H1 (cell line): ENCODE measurements around the gene FRMD4A. TPM values are rescaled to one million over a fixed set of nuclear protein-coding genes. Genes with fewer than 3 reads are reported as not detected.

Source experiments
- EGR1 ChIP-seq: IDR thresholded peaks from 2 replicates; pipeline ENCODE4 v1.6.1; 2011; ENCODE audit warnings: low read depth, low read length, borderline replicate concordance
- FOSL1 ChIP-seq: IDR thresholded peaks from 2 replicates; pipeline ENCODE4 v1.6.1; 2011; ENCODE audit warnings: mild to moderate bottlenecking, low read depth, low read length, moderate library complexity; ENCODE audit not compliant: insufficient read depth
- HDAC2 ChIP-seq, 2 experiments: fragments of 300-600 bp in 1 of 2; sonication (generic) in 1 of 2; IDR thresholded peaks; 2 replicates each; pipeline ENCODE4 v1.6.1; 2011 to 2012; ENCODE audit warnings: low read depth in 2 of 2, low read length in 2 of 2, mild to moderate bottlenecking in 2 of 2, moderate library complexity in 2 of 2, borderline replicate concordance in 1 of 2, inconsistent platforms in 1 of 2
- HDAC6 ChIP-seq: IDR thresholded peaks from one replicate; pipeline ENCODE4 v1.7.1; 2012; ENCODE audit warnings: low read depth, mild to moderate bottlenecking, inconsistent platforms, low read length, moderate library complexity
- JUN ChIP-seq: IDR thresholded peaks from 2 replicates; pipeline ENCODE4 v1.6.1; 2011; ENCODE audit warnings: low read depth, mild to moderate bottlenecking, improper control_type of control experiment, low read length
- MAFK ChIP-seq: IDR thresholded peaks from 2 replicates; pipeline ENCODE4 v1.6.1; 2012; ENCODE audit warnings: low read depth, mild to moderate bottlenecking, improper control_type of control experiment, low read length
- RAD21 ChIP-seq, 2 experiments: IDR thresholded peaks in 1 of 2; conservative IDR thresholded peaks in 1 of 2; 2 replicates each; pipeline ENCODE4 v1.6.1; 2011; ENCODE audit warnings: low read depth in 2 of 2, low read length in 2 of 2, improper control_type of control experiment in 1 of 2, inconsistent platforms in 1 of 2, mild to moderate bottlenecking in 1 of 2, moderate library complexity in 1 of 2
- SIRT6 ChIP-seq: IDR thresholded peaks from one replicate; pipeline ENCODE4 v1.7.1; 2012; ENCODE audit warnings: low read length, inconsistent platforms
- SP2 ChIP-seq: IDR thresholded peaks from 2 replicates; pipeline ENCODE4 v1.6.1; 2012; ENCODE audit warnings: mild to moderate bottlenecking, low read length, inconsistent platforms
- polyA plus RNA-seq, 7 experiments: library from polyadenylated mRNA; depleted of rRNA in 3 of 7; stranded (reverse) in 5 of 7; unstranded in 2 of 7; fragments of >200 nt in 5 of 7; fragments of 200-250 nt in 2 of 7; gene quantifications; 1 replicate in 5 of 7; 2 replicates in 1 of 7; 4 replicates in 1 of 7; pipeline versions ENCODE4 v1.2.1 to v1.2.3, GENCODE V29; 2011 to 2013; ENCODE audit warnings: missing spikeins in 2 of 7, mixed read lengths in 2 of 7
- total RNA-seq: library from RNA; stranded (reverse); fragmentation: NEBNext Ultra II Directional; extraction: Animal tissue kit (Norgen Biotek cat#: 25700); gene quantifications from 2 replicates; pipeline ENCODE4 v1.2.1, GENCODE V29; 2021
- TF ChIP-seq, protein P1 (sequence below): fragments of 300-600 bp; sonication (generic); IDR thresholded peaks from 2 replicates; pipeline ENCODE4 v1.7.1; 2012; ENCODE audit warnings: low read length, moderate library complexity, mild to moderate bottlenecking, inconsistent platforms; ENCODE audit not compliant: insufficient replicate concordance
- TF ChIP-seq, protein P2 (sequence below): IDR thresholded peaks from 2 replicates; pipeline ENCODE4 v1.6.1; 2011; ENCODE audit warnings: low read length, improper control_type of control experiment

Gene FRMD4A
- total and polyA plus RNA-seq, 2 of the 8 experiments (the other 6 are each of a cell fraction or from before 2014, with no cell fraction given) = 38.6 to 39.6 TPM

DNA sequence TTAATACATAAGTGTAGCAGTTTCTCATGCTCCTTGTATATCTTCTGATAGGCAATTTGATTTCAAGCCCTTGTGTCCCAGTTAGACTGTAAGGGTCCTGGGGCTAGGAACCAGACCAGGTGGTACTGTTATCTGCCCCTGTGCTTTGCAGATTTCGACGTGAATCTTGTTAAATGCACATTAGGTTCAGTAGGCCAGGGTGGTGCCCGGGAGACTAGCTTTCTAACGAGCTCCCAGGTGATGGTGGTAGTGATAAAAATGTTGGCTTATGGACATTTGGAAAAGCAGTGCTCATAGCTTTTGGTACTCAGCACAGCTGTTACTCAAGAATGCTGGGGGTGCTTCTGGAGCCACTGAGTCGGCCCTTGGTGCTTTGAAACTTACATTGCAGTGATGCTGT lies 679.8 kb downstream of the FRMD4A start (continued):
- TF ChIP-seq, protein P1, sequence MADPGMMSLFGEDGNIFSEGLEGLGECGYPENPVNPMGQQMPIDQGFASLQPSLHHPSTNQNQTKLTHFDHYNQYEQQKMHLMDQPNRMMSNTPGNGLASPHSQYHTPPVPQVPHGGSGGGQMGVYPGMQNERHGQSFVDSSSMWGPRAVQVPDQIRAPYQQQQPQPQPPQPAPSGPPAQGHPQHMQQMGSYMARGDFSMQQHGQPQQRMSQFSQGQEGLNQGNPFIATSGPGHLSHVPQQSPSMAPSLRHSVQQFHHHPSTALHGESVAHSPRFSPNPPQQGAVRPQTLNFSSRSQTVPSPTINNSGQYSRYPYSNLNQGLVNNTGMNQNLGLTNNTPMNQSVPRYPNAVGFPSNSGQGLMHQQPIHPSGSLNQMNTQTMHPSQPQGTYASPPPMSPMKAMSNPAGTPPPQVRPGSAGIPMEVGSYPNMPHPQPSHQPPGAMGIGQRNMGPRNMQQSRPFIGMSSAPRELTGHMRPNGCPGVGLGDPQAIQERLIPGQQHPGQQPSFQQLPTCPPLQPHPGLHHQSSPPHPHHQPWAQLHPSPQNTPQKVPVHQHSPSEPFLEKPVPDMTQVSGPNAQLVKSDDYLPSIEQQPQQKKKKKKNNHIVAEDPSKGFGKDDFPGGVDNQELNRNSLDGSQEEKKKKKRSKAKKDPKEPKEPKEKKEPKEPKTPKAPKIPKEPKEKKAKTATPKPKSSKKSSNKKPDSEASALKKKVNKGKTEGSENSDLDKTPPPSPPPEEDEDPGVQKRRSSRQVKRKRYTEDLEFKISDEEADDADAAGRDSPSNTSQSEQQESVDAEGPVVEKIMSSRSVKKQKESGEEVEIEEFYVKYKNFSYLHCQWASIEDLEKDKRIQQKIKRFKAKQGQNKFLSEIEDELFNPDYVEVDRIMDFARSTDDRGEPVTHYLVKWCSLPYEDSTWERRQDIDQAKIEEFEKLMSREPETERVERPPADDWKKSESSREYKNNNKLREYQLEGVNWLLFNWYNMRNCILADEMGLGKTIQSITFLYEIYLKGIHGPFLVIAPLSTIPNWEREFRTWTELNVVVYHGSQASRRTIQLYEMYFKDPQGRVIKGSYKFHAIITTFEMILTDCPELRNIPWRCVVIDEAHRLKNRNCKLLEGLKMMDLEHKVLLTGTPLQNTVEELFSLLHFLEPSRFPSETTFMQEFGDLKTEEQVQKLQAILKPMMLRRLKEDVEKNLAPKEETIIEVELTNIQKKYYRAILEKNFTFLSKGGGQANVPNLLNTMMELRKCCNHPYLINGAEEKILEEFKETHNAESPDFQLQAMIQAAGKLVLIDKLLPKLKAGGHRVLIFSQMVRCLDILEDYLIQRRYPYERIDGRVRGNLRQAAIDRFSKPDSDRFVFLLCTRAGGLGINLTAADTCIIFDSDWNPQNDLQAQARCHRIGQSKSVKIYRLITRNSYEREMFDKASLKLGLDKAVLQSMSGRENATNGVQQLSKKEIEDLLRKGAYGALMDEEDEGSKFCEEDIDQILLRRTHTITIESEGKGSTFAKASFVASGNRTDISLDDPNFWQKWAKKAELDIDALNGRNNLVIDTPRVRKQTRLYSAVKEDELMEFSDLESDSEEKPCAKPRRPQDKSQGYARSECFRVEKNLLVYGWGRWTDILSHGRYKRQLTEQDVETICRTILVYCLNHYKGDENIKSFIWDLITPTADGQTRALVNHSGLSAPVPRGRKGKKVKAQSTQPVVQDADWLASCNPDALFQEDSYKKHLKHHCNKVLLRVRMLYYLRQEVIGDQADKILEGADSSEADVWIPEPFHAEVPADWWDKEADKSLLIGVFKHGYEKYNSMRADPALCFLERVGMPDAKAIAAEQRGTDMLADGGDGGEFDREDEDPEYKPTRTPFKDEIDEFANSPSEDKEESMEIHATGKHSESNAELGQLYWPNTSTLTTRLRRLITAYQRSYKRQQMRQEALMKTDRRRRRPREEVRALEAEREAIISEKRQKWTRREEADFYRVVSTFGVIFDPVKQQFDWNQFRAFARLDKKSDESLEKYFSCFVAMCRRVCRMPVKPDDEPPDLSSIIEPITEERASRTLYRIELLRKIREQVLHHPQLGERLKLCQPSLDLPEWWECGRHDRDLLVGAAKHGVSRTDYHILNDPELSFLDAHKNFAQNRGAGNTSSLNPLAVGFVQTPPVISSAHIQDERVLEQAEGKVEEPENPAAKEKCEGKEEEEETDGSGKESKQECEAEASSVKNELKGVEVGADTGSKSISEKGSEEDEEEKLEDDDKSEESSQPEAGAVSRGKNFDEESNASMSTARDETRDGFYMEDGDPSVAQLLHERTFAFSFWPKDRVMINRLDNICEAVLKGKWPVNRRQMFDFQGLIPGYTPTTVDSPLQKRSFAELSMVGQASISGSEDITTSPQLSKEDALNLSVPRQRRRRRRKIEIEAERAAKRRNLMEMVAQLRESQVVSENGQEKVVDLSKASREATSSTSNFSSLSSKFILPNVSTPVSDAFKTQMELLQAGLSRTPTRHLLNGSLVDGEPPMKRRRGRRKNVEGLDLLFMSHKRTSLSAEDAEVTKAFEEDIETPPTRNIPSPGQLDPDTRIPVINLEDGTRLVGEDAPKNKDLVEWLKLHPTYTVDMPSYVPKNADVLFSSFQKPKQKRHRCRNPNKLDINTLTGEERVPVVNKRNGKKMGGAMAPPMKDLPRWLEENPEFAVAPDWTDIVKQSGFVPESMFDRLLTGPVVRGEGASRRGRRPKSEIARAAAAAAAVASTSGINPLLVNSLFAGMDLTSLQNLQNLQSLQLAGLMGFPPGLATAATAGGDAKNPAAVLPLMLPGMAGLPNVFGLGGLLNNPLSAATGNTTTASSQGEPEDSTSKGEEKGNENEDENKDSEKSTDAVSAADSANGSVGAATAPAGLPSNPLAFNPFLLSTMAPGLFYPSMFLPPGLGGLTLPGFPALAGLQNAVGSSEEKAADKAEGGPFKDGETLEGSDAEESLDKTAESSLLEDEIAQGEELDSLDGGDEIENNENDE = no peak
- TF ChIP-seq MAFK (no peak), EGR1 (no peak), SP2 (no peak), HDAC2 (IDR thresholded peaks at IDR 0.05; ENCODE audit: borderline replicate concordance in 1 of 2, low read depth in 2 of 2, low read length in 2 of 2) (no peak), RAD21 (IDR thresholded peaks at IDR 0.05 in 1 of 2, conservative IDR thresholded peaks at IDR 0.05 in 1 of 2; ENCODE audit: low read depth in 2 of 2, low read length in 2 of 2) (no peak), JUN (no peak), SIRT6 (no peak), HDAC6 (no peak), FOSL1 (no peak)
- TF ChIP-seq, protein P2, sequence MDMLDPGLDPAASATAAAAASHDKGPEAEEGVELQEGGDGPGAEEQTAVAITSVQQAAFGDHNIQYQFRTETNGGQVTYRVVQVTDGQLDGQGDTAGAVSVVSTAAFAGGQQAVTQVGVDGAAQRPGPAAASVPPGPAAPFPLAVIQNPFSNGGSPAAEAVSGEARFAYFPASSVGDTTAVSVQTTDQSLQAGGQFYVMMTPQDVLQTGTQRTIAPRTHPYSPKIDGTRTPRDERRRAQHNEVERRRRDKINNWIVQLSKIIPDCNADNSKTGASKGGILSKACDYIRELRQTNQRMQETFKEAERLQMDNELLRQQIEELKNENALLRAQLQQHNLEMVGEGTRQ = no peak
